ENCODE data around the gene LOXL4.
A peak's percentile ranks its signal among the peaks of the same experiment; 100 is the strongest.

Gene LOXL4

DNA sequence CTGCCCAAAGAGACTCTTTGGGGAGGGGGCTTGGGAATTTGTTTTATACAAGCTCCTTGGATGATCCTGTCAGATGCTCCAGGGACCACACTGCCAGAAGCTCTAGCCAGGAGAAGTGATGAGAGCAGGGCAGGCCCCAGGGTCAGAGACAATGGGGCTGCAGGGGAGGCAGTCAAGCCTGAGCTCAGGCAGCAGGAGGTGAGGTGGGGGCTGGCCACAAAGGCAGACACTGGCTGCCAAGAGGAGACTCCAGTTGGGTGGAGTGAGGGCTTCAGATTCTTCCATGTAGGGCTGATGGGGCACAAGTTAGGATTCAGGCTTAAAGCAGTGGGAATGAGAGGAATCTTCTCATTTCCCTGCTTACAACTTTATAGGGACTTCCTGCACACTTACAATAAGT lies 35.6 kb upstream of the LOXL4 start:
- TF ChIP-seq, protein P1, sequence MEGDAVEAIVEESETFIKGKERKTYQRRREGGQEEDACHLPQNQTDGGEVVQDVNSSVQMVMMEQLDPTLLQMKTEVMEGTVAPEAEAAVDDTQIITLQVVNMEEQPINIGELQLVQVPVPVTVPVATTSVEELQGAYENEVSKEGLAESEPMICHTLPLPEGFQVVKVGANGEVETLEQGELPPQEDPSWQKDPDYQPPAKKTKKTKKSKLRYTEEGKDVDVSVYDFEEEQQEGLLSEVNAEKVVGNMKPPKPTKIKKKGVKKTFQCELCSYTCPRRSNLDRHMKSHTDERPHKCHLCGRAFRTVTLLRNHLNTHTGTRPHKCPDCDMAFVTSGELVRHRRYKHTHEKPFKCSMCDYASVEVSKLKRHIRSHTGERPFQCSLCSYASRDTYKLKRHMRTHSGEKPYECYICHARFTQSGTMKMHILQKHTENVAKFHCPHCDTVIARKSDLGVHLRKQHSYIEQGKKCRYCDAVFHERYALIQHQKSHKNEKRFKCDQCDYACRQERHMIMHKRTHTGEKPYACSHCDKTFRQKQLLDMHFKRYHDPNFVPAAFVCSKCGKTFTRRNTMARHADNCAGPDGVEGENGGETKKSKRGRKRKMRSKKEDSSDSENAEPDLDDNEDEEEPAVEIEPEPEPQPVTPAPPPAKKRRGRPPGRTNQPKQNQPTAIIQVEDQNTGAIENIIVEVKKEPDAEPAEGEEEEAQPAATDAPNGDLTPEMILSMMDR (IDR thresholded peaks at IDR 0.05; ENCODE audit: insufficient read depth, low read depth, low read length, missing control alignments), result no peak
- no peak overlapping the region for H3K4me3 ChIP-seq (ENCODE audit: low read length)
- DNase-seq (ENCODE audit: low read depth), result no peak

DNA sequence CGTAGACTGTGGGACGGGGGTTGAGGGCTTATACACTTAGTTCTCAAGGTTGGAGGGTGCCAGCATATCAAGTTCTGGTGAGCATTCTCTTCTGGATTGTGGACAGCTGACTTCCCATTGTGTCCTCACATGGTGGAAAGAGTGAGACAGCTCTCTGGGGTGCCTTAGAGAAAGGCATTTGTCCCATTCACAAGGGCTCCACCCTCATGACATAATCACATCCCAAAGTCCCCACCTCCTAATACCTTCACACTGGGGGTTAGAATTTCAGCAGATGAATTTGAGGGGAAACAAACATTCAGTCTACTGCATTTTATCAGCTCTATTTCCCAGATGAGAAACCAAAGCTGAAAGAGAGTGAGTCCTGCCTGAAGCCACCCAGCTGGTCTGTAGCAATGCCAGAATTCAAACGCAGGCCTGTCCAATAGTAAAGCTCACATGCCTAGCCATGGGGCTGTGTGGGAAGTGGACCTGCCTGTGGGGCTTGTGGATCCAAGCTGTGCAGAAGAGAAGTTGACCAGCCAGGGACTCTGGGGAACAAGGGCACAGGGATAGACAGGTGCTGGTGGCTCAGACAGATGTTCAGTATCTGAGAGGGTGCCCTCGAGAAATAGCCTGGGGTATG lies 34.9 kb upstream of the LOXL4 start:
- DNase-seq (ENCODE audit: low read depth), result no peak
- H3K4me3 ChIP-seq (ENCODE audit: low read length), result no peak overlapping the region
- TF ChIP-seq, protein P1 (IDR thresholded peaks at IDR 0.05; ENCODE audit: insufficient read depth, low read depth, low read length, missing control alignments), result no peak

DNA sequence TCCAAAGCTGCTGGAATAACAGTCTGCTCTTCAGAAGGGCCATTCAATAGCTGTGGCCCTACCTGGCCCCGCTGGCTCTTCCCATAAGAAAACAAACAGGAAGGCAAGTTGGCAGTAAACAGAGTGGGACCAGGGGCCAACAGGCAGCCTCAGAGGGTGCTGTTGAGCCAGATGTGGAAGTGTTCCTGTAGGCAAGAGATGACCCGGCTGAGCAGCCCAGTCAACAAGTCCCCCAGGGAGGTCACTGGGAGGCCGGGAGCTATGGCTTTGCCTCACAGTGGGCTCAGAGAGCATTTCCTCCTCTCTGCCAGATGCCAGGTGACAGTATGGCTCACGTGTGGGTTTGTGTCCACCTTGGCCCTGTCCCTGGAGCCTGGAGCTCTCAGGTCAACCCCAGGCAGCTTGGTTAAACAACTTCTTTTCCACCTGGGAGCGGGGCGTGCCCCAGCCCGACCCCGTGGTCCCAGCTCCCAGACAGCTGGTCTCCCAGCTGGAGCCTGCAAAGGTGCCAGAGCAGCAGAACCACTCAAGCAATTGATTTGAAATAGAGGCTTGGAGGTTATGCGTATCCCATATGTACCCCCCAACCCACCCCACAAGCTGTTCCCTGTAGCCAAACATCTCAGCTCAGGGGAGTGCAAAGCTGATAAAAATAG lies 33.8 kb upstream of the LOXL4 start:
- no peak for DNase-seq (ENCODE audit: low read depth)
- TF ChIP-seq, protein P1 (IDR thresholded peaks at IDR 0.05; ENCODE audit: insufficient read depth, low read depth, low read length, missing control alignments), result no peak
- H3K4me3 ChIP-seq (ENCODE audit: low read length), result no peak overlapping the region

DNA sequence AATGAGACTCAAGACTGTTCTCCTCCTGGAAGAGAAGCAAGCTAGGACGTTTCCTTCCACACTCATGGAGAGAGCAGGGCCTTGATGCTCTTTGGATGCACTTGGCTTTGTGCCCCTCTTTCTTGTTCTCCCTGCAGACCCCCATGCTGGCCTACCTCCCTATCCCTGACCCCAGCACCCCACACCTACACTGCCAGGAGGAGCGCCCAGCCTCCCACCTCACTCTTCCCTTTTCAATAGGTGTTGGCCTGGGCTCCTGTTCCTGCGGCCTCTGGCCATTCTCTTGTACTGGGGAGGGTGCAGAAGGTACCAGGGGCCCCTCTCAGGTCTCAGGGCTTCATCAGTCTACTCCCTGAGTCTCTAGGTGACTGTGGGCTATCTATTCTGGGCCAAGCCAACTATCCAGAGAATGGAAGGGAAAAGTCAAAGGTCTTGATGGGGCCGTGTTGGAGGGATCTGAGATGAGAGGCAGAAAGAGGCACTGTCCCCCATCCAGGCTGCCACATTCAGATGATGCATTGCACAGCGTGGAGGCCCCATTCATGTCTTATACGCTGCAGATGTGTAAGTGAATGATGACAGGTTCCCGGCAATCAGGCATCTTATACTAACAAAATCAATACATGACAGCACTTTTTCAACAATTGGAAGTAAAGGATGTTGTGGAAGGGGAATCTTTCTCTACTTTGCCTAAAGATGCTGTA lies 32.7 kb upstream of the LOXL4 start:
- DNase-seq (ENCODE audit: low read depth), result no peak
- no peak overlapping the region for H3K4me3 ChIP-seq (ENCODE audit: low read length)
- TF ChIP-seq, protein P1 (IDR thresholded peaks at IDR 0.05; ENCODE audit: insufficient read depth, low read depth, low read length, missing control alignments), result no peak

DNA sequence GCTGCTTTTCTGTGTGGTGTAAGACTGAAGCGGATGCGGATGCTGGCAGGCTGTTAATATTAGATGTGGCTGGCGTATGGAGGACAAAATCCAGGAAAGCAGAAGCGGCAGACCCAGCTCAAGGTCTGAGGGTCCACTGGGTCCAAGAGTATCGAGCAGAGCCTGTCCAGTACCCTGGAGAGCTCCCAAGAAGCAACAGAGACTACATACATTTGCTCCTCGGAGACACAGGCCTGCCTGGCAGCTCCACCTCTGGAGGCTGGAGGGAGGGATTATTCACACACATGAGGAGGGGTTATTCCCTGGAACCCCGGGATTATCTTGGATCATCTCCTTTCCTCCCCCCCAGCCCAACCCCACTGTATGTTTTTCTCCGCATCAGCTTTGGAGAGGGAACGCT lies 31.3 kb upstream of the LOXL4 start:
- TF ChIP-seq, protein P1 (IDR thresholded peaks at IDR 0.05; ENCODE audit: insufficient read depth, low read depth, low read length, missing control alignments), result no peak
- DNase-seq (ENCODE audit: low read depth), result peak; percentile 33
- no peak overlapping the region for H3K4me3 ChIP-seq (ENCODE audit: low read length)

DNA sequence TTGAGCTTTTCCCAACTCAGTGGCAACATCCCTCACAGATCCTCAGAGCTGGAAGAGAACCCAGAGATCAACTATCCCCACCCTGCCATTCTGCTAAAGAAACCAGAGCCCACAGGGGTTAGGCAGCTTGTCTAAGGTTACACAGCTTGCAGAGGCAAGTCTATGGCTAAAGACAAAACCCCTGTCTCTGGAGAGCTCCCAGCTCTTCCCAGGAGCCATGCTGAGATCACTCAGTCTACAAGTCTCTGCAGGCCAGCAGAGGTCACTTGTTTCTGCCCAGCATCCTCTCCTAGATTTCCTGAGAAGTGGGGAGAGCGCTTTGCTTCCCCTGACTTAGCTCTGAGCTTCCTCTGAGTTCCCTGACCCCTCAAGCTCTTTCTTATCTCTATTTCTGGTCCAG lies 28.5 kb upstream of the LOXL4 start:
- no peak overlapping the region for H3K4me3 ChIP-seq (ENCODE audit: low read length)
- peak; percentile 76 for DNase-seq (ENCODE audit: low read depth)
- TF ChIP-seq, protein P1 (IDR thresholded peaks at IDR 0.05; ENCODE audit: insufficient read depth, low read depth, low read length, missing control alignments), result no peak
